ENCODE results near the gene UBE3C.

UBE3C gene

GRCh38 chr7:157151626-157152339, 13.1 kb downstream of the UBE3C start:
- no peaks in the 10 kb centered on the region for H3K9me2 ChIP-seq (ENCODE audit: low read depth, low read length)
- peaks cover 48% of the 10 kb centered on the region for H3K36me3 ChIP-seq (ENCODE audit: insufficient read depth, low read length)
- no peaks in the 10 kb centered on the region for H3K9me3 ChIP-seq (ENCODE audit: low read length)
- no peak overlapping the region for H3K4me3 ChIP-seq (ENCODE audit: low read depth, low read length, poor library complexity, severe bottlenecking)
- no peaks in the 10 kb centered on the region for H3F3A ChIP-seq (ENCODE audit: insufficient read depth, low read length)
- TF ChIP-seq, protein P1, sequence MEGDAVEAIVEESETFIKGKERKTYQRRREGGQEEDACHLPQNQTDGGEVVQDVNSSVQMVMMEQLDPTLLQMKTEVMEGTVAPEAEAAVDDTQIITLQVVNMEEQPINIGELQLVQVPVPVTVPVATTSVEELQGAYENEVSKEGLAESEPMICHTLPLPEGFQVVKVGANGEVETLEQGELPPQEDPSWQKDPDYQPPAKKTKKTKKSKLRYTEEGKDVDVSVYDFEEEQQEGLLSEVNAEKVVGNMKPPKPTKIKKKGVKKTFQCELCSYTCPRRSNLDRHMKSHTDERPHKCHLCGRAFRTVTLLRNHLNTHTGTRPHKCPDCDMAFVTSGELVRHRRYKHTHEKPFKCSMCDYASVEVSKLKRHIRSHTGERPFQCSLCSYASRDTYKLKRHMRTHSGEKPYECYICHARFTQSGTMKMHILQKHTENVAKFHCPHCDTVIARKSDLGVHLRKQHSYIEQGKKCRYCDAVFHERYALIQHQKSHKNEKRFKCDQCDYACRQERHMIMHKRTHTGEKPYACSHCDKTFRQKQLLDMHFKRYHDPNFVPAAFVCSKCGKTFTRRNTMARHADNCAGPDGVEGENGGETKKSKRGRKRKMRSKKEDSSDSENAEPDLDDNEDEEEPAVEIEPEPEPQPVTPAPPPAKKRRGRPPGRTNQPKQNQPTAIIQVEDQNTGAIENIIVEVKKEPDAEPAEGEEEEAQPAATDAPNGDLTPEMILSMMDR (IDR thresholded peaks at IDR 0.05; ENCODE audit: low read length), result no peak
- TF ChIP-seq EZH2 (IDR thresholded peaks at IDR 0.05; ENCODE audit: borderline replicate concordance, low read length), result no peak
- H3K4me2 ChIP-seq (ENCODE audit: low read length), result no peak overlapping the region
- H3K79me2 ChIP-seq (ENCODE audit: insufficient read depth, low read length), result peaks cover 100% of the 10 kb centered on the region
- H4K20me1 ChIP-seq (ENCODE audit: insufficient read depth, low read length), result peaks cover 10% of the 10 kb centered on the region; the same call in 1 of the 2 replicates
- peaks cover 30% of the 10 kb centered on the region for H3K4me1 ChIP-seq (ENCODE audit: insufficient read depth, low read length, severe bottlenecking)
- H2AFZ ChIP-seq (ENCODE audit: low read length), result no peak overlapping the region
- H3K9ac ChIP-seq (ENCODE audit: low read length), result no peak overlapping the region
- H3K27ac ChIP-seq (ENCODE audit: low read depth, low read length, poor library complexity, severe bottlenecking), result no peak overlapping the region
- H3K27me3 ChIP-seq (ENCODE audit: insufficient read depth, low read length), result no peaks in the 10 kb centered on the region

- no peaks in the 10 kb centered on the region for H3K9me3 ChIP-seq (ENCODE audit: low read length)
- H3K79me2 ChIP-seq (ENCODE audit: insufficient read depth, low read length), result peaks cover 100% of the 10 kb centered on the region
- no peaks in the 10 kb centered on the region for H3K9me2 ChIP-seq (ENCODE audit: low read depth, low read length)
- H3K9ac ChIP-seq (ENCODE audit: low read length), result no peak overlapping the region
- TF ChIP-seq, protein P1 (IDR thresholded peaks at IDR 0.05; ENCODE audit: low read length), result no peak
- TF ChIP-seq EZH2 (IDR thresholded peaks at IDR 0.05; ENCODE audit: borderline replicate concordance, low read length), result no peak
- H2AFZ ChIP-seq (ENCODE audit: low read length), result no peak overlapping the region
- peaks cover 10% of the 10 kb centered on the region; the same call in 1 of the 2 replicates for H4K20me1 ChIP-seq (ENCODE audit: insufficient read depth, low read length)
- H3K4me3 ChIP-seq (ENCODE audit: low read depth, low read length, poor library complexity, severe bottlenecking), result no peak overlapping the region
- peaks cover 30% of the 10 kb centered on the region for H3K4me1 ChIP-seq (ENCODE audit: insufficient read depth, low read length, severe bottlenecking)
- peaks cover 41% of the 10 kb centered on the region for H3K36me3 ChIP-seq (ENCODE audit: insufficient read depth, low read length)
- H3K4me2 ChIP-seq (ENCODE audit: low read length), result no peak overlapping the region
- H3F3A ChIP-seq (ENCODE audit: insufficient read depth, low read length), result no peaks in the 10 kb centered on the region
- no peak overlapping the region for H3K27ac ChIP-seq (ENCODE audit: low read depth, low read length, poor library complexity, severe bottlenecking)
- no peaks in the 10 kb centered on the region for H3K27me3 ChIP-seq (ENCODE audit: insufficient read depth, low read length)
Measured at GRCh38 chr7:157152391-157152937, 13.7 kb downstream of the UBE3C start.

GRCh38 chr7:157153260-157153659, 14.5 kb downstream of the UBE3C start:
- no peak overlapping the region for H3K9ac ChIP-seq (ENCODE audit: low read length)
- H3K79me2 ChIP-seq (ENCODE audit: insufficient read depth, low read length), result peaks cover 98% of the 10 kb centered on the region
- H3K9me2 ChIP-seq (ENCODE audit: low read depth, low read length), result no peaks in the 10 kb centered on the region
- H3K36me3 ChIP-seq (ENCODE audit: insufficient read depth, low read length), result peaks cover 36% of the 10 kb centered on the region
- H3F3A ChIP-seq (ENCODE audit: insufficient read depth, low read length), result no peaks in the 10 kb centered on the region
- no peak overlapping the region for H3K4me3 ChIP-seq (ENCODE audit: low read depth, low read length, poor library complexity, severe bottlenecking)
- no peak overlapping the region for H3K27ac ChIP-seq (ENCODE audit: low read depth, low read length, poor library complexity, severe bottlenecking)
- H3K4me2 ChIP-seq (ENCODE audit: low read length), result no peak overlapping the region
- H3K27me3 ChIP-seq (ENCODE audit: insufficient read depth, low read length), result no peaks in the 10 kb centered on the region
- peaks cover 6% of the 10 kb centered on the region; the same call in 1 of the 2 replicates for H4K20me1 ChIP-seq (ENCODE audit: insufficient read depth, low read length)
- peaks cover 30% of the 10 kb centered on the region for H3K4me1 ChIP-seq (ENCODE audit: insufficient read depth, low read length, severe bottlenecking)
- TF ChIP-seq, protein P1 (IDR thresholded peaks at IDR 0.05; ENCODE audit: low read length), result no peak
- TF ChIP-seq EZH2 (IDR thresholded peaks at IDR 0.05; ENCODE audit: borderline replicate concordance, low read length), result no peak
- H2AFZ ChIP-seq (ENCODE audit: low read length), result no peak overlapping the region
- H3K9me3 ChIP-seq (ENCODE audit: low read length), result no peaks in the 10 kb centered on the region

Measured in OCI-LY1 (cell line).